Germinal center (tissue), 1 donor: ENCODE measurements around the gene SCNN1A.

Experiments
- DNase-seq: peaks from one replicate; pipeline ENCODE4 v3.0.0; 2012; ENCODE audit warnings: mixed read lengths, low spot score

Gene SCNN1A

GRCh38 chr12:6368906-6369525, 6.3 kb downstream of the SCNN1A start:
- no peak for DNase-seq

GRCh38 chr12:6367969-6368892, 7.1 kb downstream of the SCNN1A start:
- DNase-seq: no peak

- DNase-seq: peak; percentile 74
Measured at GRCh38 chr12:6367065-6367968, 8.0 kb downstream of the SCNN1A start.

GRCh38 chr12:6364044-6364374, 11.4 kb downstream of the SCNN1A start:
- DNase-seq: no peak

- DNase-seq: peak; percentile 85
Measured at GRCh38 chr12:6363330-6364043, 11.9 kb downstream of the SCNN1A start.

- DNase-seq: no peak
Measured at GRCh38 chr12:6363010-6363329, 12.4 kb downstream of the SCNN1A start.

GRCh38 chr12:6362403-6362802, 13.0 kb downstream of the SCNN1A start:
- DNase-seq: no peak

GRCh38 chr12:6361834-6362233, 13.5 kb downstream of the SCNN1A start:
- DNase-seq: no peak

- DNase-seq: no peak
Measured at GRCh38 chr12:6360578-6361490, 14.5 kb downstream of the SCNN1A start.

GRCh38 chr12:6360080-6360571, 15.2 kb downstream of the SCNN1A start:
- DNase-seq: no peak

- DNase-seq: no peak
Measured at GRCh38 chr12:6358881-6359280, 16.5 kb downstream of the SCNN1A start.

- no peak for DNase-seq
Measured at GRCh38 chr12:6356374-6356820, 19.0 kb downstream of the SCNN1A start.

- DNase-seq: no peak
Measured at GRCh38 chr12:6355491-6356373, 19.6 kb downstream of the SCNN1A start.

- DNase-seq: no peak
Measured at GRCh38 chr12:6354495-6355393, 20.6 kb downstream of the SCNN1A start.

GRCh38 chr12:6352193-6353173, 22.9 kb downstream of the SCNN1A start:
- no peak for DNase-seq

- no peak for DNase-seq
Measured at GRCh38 chr12:6351622-6352021, 23.7 kb downstream of the SCNN1A start.
